Stimulated activated CD4-positive, alpha-beta T cell treated with anti-CD3 and anti-CD28 coated beads, Interleukin-2, amount 100 ng/mL, for 4 hours (primary cell): ENCODE data around the gene CHCHD1.
"Not testable (repeated sequence)": the region's sequence is repeated elsewhere in the genome, so short reads cannot be mapped to it uniquely, and the experiment has no call there.

ENCODE experiments used
- DNase-seq: peaks from one replicate; pipeline ENCODE4 v3.0.0-alpha.2; 2020; ENCODE audit warnings: low read depth

The CHCHD1 gene

GRCh38 chr10:73813333-73813732 lies 31.5 kb downstream of the CHCHD1 start:
- no peak for DNase-seq

GRCh38 chr10:73814276-73814895 lies 32.5 kb downstream of the CHCHD1 start:
- DNase-seq: no peak

GRCh38 chr10:73814896-73815718 lies 33.3 kb downstream of the CHCHD1 start:
- DNase-seq: no peak

- no peak for DNase-seq
Measured at GRCh38 chr10:73815719-73816030, 33.8 kb downstream of the CHCHD1 start.

- no peak for DNase-seq
Measured at GRCh38 chr10:73816917-73817729, 35.3 kb downstream of the CHCHD1 start.

- DNase-seq: no peak
Measured at GRCh38 chr10:73817826-73818225, 36.0 kb downstream of the CHCHD1 start.

- no peak for DNase-seq
Measured at GRCh38 chr10:73818402-73818801, 36.6 kb downstream of the CHCHD1 start.

- DNase-seq: no peak
Measured at GRCh38 chr10:73819081-73819480, 37.2 kb downstream of the CHCHD1 start.

GRCh38 chr10:73819513-73820093 lies 37.8 kb downstream of the CHCHD1 start:
- no peak for DNase-seq

- no peak for DNase-seq
Measured at GRCh38 chr10:73823391-73823790, 41.5 kb downstream of the CHCHD1 start.

- no peak for DNase-seq
Measured at GRCh38 chr10:73824146-73824725, 42.4 kb downstream of the CHCHD1 start.

GRCh38 chr10:73827346-73828089 lies 45.7 kb downstream of the CHCHD1 start:
- no peak for DNase-seq

GRCh38 chr10:73828161-73828560 lies 46.3 kb downstream of the CHCHD1 start:
- DNase-seq: no peak

- not testable (repeated sequence) for DNase-seq
Measured at GRCh38 chr10:73829090-73829489, 47.2 kb downstream of the CHCHD1 start.
